GM12892 (cell line): ENCODE data around the gene ST7.

Experiments
- POLR2A ChIP-seq: IDR thresholded peaks from 2 replicates; pipeline ENCODE4 v1.6.1; 2011; ENCODE audit warnings: low read depth, low read length, control low read depth
- POLR2AphosphoS5 ChIP-seq: IDR thresholded peaks from 2 replicates; pipeline ENCODE4 v1.6.1; 2011; ENCODE audit warnings: low read depth, low read length, control low read depth

GRCh38 chr7:116932566-116932965 is 20.7 kb upstream of the ST7 start:
- no peak for TF ChIP-seq POLR2AphosphoS5
- TF ChIP-seq POLR2A: no peak
